Amniotic stem cell (primary cell): Measurements from ENCODE around the gene NHP2.
A peak's percentile ranks its signal among the peaks of the same experiment; 100 is the strongest.

Experiments used
- DNase-seq: peaks from one replicate; lab custom pipeline; 2025; lab: John Stamatoyannopoulos, UW

Gene NHP2

GRCh38 chr5:178174456-178174855 lies 20.8 kb upstream of the NHP2 start:
- no peak for DNase-seq

GRCh38 chr5:178170455-178170854 lies 16.8 kb upstream of the NHP2 start:
- no peak for DNase-seq

GRCh38 chr5:178165581-178165980 lies 11.9 kb upstream of the NHP2 start:
- no peak for DNase-seq

- DNase-seq, result peak; percentile 20
Observed at GRCh38 chr5:178163772-178164735, 10.4 kb upstream of the NHP2 start.

GRCh38 chr5:178162481-178162880 lies 8.8 kb upstream of the NHP2 start:
- DNase-seq, result no peak

- no peak for DNase-seq
Observed at GRCh38 chr5:178160176-178160575, 6.5 kb upstream of the NHP2 start.

GRCh38 chr5:178155065-178155464 lies 1.4 kb upstream of the NHP2 start:
- DNase-seq, result no peak

GRCh38 chr5:178152491-178153444 lies 917 bp downstream of the NHP2 start:
- DNase-seq, result no peak

GRCh38 chr5:178150977-178151734 lies 2.5 kb downstream of the NHP2 start:
- DNase-seq, result no peak

GRCh38 chr5:178149199-178149932 lies 4.3 kb downstream of the NHP2 start:
- no peak for DNase-seq

- no peak for DNase-seq
Observed at GRCh38 chr5:178147406-178147805, 6.3 kb downstream of the NHP2 start.

GRCh38 chr5:178145965-178146820 lies 7.5 kb downstream of the NHP2 start:
- DNase-seq, result peak; percentile 5

GRCh38 chr5:178143901-178144300 lies 9.8 kb downstream of the NHP2 start:
- no peak for DNase-seq

GRCh38 chr5:178143246-178143645 lies 10.4 kb downstream of the NHP2 start:
- no peak for DNase-seq

- no peak for DNase-seq
Observed at GRCh38 chr5:178142642-178143041, 11.0 kb downstream of the NHP2 start.

- no peak for DNase-seq
Observed at GRCh38 chr5:178141550-178141949, 12.1 kb downstream of the NHP2 start.

GRCh38 chr5:178137991-178138390 lies 15.7 kb downstream of the NHP2 start:
- no peak for DNase-seq

- DNase-seq, result no peak
Observed at GRCh38 chr5:178136990-178137389, 16.7 kb downstream of the NHP2 start.

- DNase-seq, result no peak
Observed at GRCh38 chr5:178131446-178131996, 22.2 kb downstream of the NHP2 start.
